HG02885 (cell line): ENCODE data around the gene DPP9.

Experiments
- ATAC-seq: cut with Tn5 transposase; IDR thresholded peaks from one replicate; pipeline ENCODE4 v1.9.1; 2021; ENCODE audit warnings: mild to moderate bottlenecking; ENCODE audit not compliant: unreplicated experiment, poor library complexity

The DPP9 gene

DNA sequence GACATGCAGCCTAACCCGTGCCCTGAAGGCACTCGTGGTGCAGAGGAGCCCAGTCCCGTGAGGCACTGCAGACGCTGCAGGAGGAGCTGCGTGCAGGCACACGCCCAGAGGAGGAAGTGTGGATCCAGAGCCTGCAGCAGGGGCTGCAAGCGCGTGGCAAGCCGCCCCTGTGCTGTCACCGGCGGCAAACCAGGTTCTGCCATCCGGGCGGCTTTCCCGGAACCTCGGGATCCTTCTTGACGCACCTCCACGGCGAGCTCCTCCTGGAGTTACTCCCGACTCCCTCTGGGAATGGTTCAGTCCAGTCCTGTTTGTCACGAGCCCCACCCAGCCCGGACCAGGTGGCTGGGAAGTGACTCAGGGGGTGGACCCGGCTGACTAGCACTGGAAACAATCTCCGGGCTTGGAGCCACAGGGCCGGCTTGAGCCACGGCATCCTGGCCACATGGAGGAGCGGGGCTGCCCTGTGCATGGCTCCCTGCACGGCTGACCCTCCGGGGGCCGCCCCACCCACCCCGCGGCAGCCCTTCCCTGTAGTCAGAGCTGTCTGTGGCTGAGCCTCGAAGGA is 10.2 kb downstream of the DPP9 start:
- ATAC-seq, result no peak

DNA sequence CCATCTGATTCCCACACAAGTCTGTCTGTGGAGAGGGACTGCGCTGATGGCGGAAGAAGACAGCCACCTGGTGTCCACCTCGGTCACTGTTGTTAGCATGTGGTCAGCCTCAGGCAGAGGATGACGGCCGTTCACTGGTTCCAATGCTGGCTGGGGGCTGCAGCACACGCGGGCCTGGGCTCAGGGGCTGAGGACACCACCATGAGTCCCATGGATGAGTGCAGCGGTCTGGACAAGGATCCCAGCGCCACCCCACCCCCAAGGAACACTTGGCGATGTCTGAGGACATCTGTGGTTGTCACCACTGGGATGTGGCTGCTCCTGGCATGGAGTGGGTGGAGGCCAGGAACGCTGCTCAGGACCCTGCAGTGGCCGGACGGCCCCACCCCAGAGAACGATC is 10.9 kb downstream of the DPP9 start:
- ATAC-seq, result no peak

DNA sequence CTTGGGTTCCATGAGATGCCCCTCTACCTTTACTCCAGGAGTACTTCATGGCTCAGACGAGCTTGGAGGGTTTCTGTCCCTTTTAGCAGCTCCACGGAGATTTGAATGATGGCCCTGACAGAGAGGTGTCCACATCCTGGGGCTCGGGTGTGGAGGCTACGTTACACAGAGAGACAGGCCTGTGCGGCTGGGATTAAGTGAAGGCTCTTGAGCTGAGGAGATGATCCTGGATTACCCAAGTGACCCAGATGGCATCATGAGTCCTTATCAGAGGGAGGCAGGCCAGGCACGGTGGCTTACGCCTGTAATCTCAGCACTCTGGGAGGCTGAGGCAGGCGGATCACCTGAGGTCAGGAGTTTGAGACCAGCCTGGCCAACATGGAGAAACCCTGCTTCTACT is 12.4 kb downstream of the DPP9 start:
- ATAC-seq, result no peak

DNA sequence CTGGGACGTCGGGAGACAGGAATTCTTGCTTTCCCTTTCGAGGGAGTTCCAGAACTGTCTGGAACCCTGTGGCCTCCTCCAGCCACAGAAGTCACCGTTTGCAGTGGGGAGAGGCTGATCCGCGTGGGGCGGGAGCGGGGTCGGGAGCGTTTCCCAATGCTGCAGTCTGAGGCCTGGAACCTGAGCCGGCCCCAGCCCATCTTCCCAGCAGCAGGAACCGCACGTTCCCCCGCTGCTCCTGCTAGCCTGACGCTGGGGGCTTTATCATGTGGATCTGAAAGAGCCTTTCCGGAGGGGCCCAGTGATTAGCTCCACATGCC is 13.4 kb downstream of the DPP9 start:
- ATAC-seq, result no peak

DNA sequence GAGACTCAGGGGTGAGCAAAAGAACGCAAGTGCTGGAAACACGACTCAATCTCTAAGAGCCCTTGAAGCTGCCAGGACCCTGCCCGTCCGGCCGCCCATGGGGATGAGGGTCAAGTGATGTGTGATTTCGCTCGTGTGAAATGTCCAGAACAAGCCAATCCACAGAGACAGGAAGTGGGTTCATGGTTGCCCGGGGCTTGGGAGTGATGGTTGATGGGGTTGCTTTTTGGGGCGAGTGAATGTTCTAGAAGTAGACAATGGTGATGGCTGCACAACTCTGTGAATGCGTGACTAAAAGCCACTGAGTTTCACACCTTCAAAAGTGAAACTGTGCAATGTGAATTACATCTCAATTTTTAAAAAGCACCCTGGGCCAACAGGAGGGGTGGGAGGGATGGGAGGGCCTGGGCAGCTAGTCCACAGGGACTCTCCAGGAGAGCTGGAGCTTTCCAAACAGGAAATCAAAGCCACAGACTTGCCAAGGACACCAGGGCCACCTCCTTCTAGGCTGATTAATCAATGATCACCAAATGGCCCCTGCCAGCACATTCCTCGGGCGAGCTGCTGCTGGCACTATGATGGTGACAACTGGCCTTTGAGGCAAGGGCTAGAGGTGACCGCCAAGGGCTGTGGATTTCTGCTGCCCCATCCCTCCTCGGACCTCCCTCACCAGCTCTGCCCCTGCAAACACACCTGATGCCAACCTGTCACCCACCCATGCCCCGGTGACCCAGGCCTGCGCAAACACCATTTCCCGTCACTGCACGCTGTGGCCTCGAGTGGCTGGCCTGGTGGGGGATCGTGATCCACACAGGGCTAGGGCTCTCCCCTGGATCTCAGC is 14.0 kb downstream of the DPP9 start:
- ATAC-seq, result no peak

DNA sequence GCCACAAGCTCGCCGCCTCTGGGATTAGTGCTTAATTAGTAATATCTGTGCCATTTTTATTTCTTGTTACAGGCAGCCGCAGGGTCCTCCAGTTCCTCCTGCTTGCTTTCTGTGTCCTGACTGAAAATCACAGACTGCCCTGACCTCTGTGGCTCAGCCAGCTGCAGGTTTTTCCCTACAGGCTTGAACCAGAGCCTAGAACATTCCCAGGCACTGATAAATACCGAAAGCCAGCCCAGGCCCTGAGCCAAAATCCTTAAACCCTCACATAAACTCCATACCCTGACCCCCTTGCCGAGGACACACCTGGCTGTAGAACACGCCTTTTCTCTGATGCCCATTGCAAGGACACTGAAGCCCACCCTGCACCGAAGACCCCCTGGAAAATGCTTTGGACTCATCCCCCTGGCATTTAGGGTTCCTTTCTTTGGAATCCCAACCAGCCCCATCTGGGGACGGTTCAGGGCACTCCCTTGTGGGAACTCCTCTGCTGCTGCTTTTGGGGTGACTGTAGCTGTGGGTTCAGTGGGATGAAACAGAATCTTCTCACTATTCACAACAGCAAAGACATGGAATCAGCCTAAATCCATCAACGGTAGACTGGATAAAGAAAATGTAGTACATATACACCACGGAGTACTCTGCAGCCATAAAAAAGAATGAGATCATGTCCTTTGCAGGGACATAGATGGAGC is 15.5 kb downstream of the DPP9 start:
- ATAC-seq, result no peak

DNA sequence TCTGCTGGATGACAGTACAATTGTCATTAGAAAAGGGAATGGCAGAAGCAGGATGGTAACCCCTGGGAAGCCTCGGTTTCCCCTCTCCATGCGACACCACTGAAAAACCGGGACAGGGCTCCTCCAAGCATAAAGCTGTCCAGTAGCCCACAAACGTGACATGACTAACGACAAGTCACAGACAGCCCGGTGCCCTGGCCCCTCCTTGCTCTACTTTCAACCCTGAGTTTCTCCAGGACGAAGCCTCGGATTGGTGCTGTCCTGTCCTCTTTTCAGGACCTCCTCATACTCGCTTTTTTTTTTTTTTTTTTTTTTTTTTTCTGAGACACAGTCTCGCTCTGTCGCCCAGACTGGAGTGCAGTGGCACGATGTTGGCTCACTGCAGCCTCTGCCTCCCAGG is 16.3 kb downstream of the DPP9 start:
- no peak for ATAC-seq

DNA sequence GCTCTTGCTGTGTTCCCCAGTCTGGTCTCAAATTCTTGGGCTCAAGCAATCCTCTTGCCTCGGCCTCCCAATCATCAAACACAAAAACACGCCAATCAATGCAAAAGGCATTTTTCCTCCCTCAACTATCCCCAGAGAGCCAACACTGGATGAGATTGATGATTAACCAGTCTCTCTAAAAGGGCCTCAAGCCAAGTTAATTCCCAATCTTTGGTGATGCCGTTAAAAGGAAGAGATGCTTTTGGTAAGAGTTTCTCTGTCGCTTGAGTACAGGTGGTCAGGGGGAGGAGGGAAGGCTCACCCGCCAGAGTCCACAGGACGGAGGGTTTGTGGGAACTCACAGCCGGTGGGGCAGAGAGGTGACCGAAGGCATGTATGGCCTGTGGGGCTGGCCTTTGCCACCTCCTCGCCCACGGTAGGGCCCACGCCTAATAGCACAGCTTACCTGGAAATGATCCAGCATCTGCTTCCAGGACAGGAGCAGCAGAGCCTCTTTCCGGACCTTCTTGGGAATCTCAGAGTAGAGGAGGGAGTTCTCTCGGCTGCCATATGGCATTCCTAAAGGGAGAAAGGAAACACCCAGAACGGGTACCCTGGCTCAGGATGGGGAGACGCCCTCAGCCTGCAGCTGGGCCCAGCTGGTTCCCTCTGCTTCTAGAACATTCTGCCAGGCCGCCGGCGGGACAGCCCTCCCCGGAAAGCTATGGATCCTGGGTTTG is 18.1 kb downstream of the DPP9 start:
- ATAC-seq, result no peak

DNA sequence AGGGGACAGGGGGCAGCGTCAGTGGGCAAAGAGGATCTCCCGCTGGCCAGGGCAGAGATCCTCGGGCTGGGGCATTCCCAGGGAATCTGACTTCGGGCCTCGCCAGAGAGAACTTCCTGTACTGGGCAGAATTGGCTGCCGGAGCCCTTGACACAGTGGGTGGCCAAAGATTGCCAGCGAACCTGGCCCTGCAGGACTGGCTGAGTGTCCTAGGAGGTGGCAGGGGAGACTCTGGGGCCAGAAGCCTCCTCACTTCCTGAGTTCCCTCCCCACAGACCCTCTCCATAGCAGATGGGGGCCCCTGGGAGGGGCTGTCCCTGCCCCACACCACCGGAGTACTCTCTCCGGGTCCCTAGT is 19.3 kb downstream of the DPP9 start:
- no peak for ATAC-seq

DNA sequence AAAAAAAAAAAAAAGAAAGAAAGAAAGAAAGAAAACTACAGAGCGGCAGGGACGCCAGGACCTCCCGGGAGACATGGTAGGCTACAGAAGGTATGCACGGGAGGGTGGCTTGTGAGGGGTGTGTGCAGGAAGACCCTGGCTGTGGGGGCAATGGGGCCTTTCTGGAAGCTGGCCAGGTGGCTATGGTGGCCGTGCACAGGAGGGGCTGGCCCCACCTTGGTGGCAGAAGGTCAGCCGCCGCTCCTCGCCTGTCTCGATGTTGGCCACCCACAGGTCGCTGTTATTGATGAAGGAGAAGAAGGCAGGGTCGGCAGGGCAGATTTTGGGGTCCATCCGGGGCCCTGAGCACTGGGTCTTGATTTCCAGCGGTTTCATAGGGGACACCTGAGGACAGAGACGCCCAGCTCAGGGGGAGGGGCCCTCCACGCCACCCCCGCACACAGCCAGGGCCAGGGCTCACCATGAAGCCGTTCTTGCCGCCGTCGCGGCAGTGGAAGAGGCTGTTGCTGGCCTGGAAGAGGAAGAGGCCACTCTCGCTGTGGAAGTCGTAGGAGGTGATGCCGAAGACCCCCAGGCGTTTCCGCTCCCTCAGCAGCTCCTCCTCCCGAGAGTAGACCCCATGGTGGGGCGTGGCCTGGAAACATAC is 19.8 kb downstream of the DPP9 start:
- no peak for ATAC-seq

DNA sequence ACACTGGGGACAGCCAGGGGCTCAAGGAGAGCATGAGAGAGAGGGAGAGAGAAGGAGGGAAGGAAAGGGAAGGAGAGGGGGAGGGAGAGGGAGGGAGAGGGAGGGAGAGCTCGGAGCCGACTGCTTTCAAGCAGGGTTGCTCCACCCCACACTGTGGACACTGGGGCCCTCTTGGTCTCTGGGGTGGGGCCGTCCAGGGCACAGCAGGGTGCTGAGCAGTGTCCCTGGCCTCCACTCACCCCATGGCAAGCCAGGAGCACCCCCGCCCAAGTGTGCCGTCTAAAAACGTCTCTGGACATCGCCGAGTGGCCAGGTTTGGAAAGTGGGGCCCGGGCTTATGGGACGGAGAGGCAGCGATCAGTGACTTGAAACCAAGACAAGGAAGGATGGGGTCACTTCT is 20.9 kb downstream of the DPP9 start:
- ATAC-seq, result no peak

DNA sequence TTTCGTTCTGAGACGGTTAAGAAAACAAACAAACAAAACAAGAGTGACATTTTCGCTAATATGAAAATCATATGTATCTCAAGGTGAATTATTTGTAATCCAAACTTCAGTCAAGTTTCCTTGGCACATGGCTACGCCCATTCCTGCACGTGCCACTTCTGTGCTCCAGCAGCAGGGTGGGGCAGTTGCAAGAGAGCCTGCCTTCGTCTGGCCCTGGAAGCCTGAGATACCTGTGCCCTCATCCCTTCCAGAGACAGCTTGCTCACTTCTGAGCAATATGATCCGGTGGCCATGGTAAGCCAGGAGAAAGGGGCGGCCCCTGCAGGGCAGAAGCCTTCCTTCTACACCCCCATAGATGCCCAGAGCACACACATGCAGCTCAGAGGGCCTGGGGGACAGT is 22.1 kb downstream of the DPP9 start:
- no peak for ATAC-seq

DNA sequence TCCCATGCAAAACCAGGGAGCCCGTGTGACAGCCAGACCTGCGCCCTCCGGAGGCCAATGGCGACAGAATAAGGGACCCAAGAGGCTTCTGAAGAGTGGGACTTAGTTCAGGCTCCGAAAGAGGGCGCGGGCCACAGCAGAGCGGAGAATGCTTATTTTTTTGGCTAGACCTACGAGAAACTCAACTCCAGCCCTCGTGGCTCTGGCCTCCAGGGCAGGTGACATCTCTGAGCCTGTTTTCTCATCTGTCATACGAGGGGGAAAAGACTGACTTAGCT is 23.0 kb downstream of the DPP9 start:
- no peak for ATAC-seq

DNA sequence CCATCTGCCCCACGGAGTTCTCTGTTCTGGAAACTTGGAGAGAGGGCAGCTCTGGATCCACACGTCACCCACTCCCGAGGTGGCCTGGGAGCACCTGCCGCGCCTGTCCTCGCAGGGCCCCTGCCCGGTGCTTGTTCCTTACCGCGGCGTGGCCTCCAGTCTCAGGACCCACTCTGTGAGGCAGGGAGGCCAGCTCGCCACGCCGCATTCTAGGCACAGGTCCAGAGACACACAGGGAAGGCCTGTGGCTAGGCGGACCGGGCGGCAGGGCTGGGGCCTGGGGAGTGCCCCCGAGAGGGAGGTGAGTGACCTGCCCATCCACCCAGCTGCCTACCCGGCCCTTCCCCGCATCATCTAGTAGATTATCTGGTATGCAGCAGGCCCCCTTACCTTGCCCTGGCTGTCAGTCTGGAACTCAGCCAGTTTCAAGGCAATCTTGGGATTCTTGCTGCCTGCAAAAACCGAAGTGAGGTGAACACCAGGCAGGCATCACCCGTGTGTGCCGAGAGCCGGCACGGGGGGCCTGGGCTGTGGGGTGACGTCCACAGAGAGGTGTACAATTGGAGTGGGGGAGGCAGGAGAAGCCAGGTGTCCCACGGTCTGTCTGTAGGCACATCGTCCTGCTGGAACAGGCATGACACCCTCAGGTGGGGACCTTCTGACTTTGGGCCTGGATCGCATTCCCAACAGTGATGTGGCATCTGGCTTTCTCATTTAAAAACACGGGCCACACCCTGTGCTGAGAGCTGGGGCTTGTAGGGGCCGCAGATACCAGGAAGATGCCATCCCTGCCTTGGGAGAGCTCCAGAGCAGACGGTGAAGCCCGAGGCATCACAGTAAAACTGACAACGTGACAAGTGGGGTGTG is 23.6 kb downstream of the DPP9 start:
- ATAC-seq, result no peak

DNA sequence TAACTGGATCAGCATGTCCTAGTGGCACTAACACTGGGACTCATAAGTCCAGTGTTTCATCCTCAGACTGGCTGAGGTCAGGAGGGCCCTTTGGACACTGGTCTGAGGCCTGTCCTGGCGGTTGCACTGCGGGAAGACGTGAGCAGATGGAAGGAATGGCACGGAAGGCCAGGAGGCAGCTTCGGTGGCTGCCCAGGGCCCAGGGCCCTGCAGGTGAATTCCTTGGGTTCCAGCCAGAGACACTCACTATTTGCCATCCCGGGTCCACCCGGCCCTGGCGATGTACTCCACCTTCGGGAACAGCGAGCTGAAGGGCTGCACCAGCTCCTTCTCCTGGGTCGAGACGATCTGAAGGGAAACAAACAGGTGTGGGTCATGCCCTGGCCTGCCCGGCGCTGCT is 26.3 kb downstream of the DPP9 start:
- ATAC-seq, result no peak

DNA sequence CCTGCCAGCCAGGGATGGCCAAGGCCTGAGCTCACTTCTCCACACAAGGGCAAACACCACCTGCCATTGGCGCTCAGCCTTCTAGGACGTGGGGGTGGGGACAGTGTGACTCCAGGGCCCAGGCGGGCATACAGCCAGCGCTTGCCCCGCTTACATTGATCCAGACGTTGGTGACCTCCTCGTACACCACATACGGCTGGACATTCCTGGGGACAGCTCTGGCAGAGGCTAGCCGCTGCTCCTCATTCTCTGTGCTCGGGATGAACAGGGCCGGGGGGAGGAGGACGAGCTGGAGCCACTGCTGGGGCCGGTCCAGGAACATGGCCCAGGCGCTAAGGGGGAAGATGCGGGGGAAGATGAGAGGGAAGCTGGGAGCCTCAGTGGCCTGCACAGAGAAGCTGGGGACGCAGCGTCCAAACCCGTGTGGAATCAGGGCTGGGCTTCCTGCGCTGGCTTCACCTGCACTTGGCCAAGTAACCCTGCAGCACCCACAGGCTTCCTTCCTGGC is 28.4 kb downstream of the DPP9 start:
- ATAC-seq, result no peak

DNA sequence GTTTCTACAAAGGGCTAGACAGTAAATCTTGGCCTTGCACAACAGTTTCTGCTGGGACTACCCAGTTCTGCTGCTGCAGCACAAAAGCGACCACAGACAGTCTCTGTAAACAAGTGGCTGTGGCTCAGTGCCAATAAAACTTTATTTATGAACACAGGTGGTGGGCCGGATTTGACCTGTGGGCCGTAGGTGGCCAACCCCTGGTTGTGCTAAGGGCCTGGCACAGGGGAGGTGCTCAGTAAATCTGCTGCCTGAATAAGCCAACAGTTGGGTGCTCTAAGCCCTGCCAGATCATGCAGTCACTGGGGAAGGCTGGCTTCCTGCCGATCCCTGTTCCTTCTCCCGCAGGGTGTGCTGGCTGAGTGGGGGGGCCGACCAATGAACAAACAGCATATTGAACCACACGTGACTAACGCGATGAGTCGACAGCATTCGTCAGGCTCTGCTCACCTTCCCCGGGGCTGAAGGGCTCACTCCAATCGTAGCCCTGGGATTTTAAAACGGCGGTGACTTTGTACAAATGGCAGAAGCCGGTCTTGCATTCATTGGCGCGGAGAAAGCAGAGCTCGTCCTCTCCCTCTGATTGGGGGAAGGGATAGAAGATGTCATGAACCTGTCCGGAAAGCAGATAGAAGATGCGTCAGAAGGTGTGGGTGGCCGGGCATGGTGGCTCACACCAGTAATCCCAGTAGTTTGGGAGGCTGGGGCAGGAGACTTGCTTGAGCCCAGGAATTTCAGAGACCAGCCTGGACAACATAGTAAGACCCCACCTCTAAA is 29.2 kb downstream of the DPP9 start:
- no peak for ATAC-seq

DNA sequence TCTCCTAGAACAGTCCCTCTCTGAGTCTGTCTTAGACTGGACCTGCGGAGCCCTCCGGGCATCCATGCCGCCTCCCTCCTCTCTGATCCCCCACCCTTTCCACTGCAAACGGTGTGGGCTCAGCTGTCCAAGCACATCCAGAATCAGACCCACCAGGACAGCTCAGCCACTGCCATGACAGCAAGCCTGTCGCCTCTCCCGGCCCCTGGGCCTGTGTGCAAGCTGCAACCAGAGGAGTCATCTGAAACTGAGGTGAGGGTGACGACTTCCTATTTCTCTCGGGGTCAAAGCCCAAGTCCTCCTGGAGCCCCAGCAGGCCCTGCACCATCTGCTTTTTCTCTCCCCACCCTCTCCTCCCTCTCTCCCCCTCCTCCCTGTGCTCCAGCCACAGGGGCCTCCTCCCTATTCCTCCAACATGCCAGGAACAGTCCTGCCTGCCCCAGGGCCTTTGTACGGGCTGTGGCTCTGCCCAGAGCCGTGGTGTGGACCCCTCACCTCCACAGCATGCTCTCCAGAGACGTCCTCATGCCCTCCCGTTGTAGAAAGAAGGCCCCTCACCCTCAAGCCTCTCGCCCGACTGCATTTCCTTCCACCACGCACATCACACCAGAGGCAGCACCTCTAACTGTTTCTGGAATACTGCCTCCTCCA is 30.0 kb downstream of the DPP9 start:
- no peak for ATAC-seq

DNA sequence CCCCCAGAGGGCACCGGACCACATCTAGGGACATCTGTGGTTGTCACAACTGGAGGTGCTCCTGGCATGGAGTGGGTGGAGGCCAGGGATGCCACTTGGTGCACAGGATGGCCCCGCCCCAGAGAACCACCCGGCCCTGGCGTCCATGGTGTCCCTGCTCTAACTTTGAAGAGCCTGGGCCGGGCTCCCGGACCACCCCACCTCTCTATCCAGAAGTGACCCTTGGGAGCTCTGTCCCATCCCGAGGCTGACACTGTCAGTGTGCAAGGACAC is 30.6 kb downstream of the DPP9 start:
- ATAC-seq, result no peak
